Measurements from ENCODE around the gene CLSTN2. TPM values are rescaled to one million over a fixed set of nuclear protein-coding genes. Genes with fewer than 3 reads are reported as not detected.

CLSTN2 gene
- polyA plus RNA-seq, 12 donors, result 2.5 to 5.7 (median 3.4) TPM; not detected in 1

DNA sequence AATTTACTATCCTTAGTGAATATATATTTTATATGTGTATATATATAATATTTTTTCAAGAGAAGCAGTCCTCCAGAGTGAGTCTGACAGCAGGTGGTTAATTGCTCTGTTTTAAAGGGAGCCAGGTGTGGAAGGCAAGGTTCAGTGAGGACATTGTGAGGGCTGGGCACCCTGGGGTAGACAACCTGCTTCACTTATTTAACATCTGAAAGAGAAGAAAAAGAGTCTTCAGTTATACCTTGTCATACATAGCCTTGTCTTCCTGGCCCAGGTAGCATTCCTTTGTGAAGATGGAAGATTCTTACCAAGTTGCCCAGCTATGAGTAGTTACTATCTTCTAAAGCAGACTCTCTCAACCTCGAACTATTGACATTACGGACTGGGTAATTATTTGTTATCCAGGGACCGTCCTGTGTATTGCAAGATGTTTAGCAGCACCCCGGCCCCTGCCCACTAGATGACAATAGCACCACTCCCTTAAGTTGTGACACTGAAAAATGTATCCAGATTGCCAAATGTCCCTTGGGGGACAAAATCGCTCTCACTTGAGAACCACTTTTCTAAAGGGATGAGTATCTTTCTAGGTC lies 406.9 kb downstream of the CLSTN2 start:
- DNase-seq, result no peak

DNA sequence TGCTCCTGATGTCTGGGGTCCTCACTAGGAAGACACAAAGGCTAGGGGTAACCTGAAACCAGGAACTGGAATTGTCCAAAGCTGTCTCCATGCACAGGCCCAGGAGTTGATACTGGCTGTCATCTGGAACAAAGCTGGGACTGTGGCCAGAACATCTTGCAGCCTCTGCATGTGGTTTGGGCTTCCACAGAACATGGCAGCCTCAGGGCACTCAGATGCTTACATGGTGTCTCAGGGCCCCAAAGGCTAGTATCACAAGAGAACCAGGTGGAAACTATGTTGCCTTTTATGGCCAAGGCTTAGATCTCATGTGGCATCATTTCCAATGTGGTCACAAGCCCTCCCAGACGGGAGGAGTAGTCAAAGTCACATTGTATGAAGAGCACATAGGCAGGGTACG lies 407.7 kb downstream of the CLSTN2 start:
- no peak for DNase-seq

DNA sequence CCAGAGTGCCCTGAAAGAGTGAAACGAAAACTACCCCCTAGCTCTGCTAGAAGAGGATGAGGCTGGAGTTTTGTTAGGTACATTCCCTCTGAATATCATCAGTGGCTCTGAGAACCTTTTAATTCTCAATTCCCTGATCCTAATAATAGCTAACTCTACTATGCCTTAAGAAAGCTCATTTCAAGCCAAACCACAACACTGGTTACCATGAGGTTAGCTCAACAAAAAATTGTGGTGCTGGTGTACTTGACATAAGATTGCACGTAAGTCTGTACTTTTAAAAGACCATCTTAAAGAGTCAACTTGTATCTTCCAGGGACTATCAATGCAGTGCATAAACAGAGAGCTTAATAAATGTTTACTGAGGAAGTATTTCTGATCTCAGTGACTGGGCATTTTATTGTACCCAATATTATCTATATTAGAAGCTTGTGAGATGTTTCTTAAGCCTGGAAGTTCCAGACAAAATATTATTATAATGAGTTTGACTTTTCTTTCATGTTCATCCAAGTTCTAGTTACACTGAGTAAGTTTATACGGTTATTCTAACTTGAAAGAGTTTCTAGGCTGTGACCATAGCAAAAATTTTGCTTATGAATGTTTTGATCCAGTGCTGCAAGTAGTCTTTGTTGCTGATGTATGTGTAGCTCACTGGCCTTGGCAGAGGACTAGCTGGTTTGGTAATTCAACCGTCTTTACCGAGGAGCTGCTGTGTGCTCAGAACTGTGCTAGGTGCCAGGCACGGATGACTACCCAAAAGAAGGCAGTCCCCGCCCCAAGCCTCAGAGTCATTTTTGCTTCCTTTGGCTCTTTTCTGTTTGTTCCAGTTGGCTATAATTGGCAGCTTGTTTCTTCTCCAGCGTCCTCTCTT lies 408.5 kb downstream of the CLSTN2 start:
- DNase-seq, result no peak

DNA sequence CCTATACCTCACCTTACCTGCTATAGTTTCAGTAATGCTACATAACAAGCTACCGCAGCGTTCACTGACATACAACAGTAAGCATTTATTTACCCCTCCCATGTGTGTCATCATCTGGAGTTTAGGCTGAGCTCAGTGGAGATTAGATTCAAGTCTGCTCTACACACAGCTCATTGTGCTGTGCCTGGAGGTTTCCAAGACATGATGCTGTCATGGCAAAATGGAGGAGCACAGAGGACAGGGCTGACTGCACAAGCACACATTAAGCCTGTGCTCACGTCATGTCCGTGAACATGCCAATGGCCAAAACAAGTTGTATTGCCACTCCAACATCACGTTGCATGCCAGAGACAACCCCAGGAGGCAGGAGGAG lies 409.1 kb downstream of the CLSTN2 start:
- no peak for DNase-seq

DNA sequence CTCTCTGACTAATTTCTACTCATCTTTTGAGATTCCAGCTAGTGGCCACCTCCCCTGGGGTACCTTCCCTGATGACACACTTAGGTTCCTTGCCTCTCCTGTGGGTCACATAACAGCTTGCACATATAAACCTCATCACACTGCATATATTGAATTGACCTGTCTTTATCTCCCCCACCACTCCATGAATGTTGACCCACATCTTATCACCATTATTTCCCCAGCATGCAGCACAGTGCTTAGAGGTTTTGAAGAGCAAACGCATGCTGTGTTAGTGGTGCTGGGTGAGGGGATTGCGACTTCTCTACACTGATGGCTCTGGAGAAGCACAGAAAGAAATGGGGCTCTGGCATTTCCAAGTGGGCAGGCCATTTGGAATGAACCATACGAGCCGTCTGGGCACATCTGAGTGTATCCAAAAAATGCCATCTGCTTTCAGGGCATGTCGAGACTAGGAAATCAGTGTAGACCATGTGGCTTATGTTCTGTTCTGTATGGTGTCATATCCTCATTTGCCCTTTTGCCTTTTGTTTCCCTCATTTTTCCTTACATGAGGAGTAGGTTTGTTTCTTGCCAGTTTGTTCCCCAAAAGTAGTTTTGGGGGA lies 409.7 kb downstream of the CLSTN2 start:
- DNase-seq, result no peak

DNA sequence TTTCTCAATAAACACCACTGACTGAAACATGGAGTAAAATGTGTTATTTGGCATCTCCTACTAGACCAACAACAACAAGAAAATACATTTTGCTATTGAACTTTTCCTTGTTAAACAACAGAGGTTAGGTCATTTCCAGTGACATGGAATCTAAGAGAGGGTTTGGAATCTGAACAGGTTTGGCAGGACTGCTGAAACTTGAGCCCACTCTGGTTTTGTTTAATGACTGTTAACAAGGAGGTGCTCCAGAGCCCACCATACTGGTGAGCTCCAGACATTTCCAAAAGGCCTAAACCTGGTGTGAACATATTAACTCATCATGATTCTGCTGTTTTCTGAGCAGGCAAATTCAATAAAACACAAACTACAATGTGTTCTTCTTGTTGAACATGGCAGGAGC lies 412.2 kb downstream of the CLSTN2 start:
- DNase-seq, result no peak

DNA sequence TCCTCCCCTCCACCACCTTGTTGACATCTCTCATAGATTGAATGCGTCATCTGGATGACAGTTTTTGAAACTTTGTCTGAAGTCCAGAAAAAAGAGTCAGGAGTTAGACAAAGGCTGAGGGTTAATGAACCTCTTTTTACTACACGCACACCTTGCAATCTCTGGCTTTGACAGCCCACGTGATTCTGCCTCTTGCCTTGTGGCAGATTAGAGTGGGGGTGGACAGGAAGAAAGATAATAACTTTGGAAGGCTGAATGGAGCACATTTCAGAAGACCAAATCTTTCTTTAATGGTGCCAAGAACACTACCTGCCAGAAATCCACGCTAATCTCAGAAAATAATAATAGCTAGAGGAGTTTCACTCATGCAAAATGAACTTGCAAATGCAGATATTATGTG lies 415.0 kb downstream of the CLSTN2 start:
- DNase-seq, result no peak

DNA sequence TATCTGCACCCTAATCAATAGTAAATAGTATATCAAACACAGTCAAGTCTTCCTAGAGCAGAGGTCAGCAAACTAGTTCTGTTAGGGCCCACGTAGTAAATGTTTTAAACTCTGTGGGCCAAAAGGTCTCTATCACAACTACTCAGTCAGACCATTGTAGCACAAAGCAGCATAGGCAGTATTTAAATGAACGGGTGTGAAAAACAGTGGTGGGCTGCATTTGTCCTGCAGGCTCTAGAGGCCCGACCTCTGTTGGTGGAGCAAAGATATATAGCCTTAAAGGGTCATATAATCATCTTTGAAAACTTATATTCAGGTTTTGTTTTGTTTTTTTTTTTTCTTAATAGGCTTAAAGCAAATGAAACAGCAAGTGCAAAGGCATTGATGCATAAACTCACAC lies 416.5 kb downstream of the CLSTN2 start:
- no peak for DNase-seq

DNA sequence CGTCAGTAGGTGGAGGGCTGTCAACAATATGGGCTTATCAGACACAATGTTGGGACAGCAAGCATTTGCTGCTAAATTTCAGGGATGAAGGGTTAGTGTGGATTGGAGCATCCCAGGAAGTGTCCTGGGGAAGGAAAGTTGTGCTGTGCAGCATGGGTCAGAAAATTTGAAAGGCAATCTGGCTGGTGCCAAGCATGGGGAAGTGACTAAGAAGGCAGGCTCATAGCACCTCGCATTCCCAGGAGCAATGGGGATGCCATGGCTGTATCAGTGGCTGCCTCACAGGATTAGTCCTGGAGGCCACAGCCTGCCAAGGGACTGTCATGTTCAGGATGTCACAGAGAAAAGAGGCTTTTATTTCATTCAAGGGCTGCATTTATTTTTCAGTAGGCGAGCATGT lies 420.5 kb downstream of the CLSTN2 start:
- no peak for DNase-seq

DNA sequence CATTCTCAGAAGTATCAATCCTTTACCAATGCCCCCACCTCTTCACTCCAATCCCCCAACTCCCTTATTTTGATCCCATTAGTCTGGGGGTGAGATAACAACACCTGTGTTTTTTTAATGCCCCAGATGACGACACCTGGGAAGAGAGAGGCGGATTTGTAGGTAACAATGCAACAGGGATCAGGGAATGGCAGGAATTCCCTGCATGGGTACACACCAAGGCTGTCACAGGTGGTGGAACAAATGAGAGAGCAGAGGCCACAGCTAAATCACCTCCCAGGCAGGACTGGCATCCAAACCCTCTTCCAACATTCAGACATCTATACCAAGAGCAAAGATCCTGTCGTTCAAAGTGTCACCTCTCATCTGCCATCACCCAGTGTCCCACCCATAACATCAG lies 423.7 kb downstream of the CLSTN2 start:
- no peak for DNase-seq

DNA sequence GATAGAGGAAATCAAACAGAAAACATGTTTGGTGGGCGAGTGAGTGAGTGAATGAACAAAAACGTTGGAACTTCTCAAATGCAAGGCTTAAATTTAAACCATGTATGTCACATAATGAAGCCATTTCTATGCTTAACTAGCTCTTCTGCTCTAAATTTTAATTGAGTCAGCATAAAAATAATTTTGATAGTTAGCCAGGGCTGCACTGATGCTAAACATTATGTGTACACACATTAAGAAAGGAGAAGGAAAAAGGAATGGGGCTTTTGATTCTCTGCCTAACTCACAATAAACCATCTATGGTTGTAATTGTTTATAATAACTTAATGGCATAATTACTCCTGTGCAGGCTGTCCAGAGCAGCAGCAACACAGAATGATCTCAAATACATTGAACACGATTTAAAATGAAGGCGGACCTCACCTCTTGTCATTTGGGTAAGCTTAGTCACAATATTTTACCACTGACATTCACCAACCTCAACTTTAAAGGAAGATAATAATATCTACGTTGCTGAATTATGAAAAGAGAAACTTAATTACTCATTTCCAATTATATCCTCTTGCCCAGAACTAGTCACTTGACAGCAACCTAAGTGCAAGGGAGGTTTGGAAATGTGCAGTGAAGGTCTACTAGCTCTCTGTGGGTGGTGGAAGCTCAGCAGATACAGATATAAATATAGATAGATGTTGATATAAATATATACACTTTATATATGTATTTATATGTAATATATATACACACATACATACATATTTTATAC lies 424.4 kb downstream of the CLSTN2 start:
- DNase-seq, result no peak

DNA sequence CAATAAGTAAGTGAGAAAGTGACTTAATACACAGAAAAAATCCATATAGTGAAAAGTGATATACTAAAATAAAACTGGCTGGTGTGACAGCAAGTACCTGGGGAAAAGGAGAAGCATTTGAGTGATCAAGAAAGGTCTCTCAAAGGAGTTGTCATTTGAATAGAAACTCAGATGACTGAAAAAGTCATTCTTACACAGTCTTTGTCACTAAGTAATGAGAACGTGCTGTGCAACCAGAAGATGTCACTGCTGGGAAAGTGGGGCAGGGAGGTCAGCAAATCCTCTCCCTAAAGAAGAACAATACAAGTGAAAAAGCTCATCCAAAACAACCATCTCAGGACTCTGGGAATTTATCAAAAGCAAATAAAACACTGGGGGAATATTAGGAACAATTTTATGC lies 425.3 kb downstream of the CLSTN2 start:
- no peak for DNase-seq

DNA sequence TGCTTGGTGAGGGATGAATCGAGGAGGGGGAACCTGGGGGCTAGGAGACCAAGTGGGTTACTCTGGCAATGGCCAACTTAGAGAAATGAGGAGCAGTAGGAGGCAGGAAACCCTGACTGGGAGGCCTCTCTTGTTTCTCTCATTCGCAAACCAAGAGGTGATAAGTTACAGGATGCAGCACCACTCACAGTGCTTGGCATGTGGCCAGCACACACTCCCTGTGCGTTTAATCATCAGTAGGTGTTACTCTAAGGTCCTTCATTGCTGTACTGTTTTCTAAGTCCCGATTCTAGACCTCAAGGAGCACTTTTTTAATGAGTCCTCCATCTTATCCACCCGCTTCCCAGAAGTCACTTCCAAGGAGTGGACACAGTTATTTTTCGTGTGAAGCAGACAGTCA lies 428.8 kb downstream of the CLSTN2 start:
- DNase-seq, result no peak

DNA sequence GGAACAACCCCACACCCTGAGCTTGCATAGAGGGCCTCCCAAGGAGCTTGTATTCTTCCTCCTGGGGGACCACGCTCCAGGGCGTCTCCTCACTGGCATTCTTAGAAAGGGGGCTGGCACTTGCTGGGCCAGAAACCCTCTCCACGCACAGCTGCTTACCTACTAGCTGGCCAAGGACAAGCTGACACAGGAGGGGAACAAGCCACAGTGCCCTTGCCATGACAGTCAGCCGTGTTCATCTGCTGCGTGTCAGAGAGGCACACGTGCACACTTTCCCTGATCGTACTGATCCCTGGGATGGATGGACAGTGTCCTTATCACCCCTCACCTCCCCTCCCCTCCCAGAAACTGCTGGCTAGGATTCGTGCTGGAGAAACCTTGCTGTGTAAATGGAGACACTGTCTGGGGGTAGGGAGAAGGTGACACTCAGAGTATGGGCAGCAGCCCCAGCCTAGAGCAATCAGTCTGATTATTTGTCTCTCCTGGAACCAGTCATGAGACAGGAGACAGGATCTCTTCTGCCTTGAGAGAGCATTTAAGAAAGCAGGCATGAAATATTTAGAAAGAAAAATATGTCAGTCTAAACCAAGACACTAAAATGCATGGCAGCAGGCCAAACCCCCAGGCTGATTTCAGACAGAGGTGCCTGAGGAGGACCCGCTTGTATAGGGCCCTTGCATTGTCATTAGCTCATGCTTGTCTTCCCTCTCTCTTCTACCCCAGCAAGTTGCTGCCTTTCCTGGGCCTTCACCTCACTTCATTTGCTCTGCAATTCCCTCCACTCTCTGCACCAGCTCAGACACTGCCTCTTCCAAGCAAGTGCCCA lies 431.1 kb downstream of the CLSTN2 start:
- DNase-seq, result no peak

DNA sequence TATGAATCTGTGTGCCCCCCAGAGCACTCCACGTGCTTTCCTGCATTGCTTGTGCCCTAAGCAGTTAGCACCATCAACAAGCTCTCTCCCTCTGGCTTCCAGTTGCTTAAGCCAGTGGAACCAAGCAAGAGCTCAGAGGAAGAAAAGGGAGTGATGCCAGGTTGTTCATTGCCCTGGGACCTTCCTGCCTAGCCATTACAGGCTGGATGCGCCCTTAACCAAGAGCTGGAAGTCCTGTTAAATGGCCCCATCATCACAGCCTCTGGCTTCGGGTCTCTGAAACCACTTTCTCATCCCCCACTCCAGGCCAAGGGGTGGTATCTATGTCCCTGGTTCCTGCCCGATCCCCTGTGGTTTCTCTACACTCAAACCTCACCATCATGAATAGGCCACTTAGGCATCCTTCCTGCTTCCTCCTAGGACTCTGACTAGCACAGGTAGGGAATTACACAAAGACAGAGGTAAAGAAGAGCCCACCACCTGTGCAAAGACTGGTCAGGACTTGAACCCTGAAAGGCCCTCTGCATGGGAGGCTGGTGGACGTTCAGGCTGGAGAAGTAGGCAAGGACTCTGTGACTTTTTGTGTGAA lies 433.3 kb downstream of the CLSTN2 start:
- DNase-seq, result no peak

DNA sequence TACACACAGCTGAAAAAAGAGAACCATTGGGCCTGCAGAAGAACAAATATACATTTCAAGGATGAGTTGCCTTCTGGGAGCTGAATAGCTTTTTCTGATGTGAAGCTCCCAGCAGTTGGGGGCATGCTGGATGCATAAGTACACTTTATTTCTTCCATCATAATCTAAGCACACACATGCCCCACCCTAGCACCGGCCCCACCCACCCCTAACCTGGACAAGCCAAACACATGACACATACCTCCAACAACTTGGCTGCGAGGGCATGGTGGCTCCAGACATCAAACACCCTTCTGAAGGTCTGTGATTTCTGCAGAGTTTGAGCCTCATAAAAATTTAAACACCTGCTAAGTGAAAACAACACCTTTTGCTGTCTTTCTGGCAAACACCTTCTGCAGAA lies 435.7 kb downstream of the CLSTN2 start:
- no peak for DNase-seq

DNA sequence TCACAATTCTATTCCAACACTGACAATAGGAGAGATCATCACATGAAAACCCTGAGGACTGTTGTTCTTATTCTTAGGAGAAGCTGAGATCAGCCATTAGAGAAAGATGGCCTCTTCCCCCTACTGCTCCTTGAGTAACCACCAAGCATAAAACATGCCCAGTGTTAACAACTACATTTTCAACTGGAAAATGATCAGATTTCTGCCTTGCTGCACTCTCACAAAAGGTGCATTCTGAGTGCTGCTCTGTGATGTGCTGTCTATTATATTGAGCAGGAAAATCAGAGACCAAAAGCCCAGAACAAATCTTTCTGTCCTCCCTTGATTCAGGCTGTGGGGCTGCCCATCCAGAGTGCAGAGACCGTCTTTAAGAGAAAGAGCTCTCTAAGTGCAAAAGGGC lies 438.2 kb downstream of the CLSTN2 start:
- no peak for DNase-seq

DNA sequence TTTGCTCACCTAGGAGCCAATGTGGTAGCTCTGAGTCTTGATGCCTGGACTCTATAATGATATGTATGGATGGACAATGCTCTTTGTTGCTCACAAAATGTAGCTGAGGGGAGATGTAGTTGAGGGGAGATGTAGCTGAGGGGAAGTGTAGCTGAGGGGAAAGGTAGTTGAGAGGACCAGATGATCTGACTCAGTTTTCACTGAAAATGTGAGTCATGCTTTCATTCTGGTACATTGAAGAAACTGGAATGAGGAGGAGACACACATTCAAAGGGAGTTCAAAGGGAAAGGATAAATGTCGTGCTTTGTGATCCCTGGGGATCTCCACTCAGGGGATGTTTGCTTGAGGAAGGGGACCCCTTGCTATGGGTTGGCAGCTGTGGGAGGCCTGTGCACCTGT lies 440.0 kb downstream of the CLSTN2 start:
- no peak for DNase-seq

DNA sequence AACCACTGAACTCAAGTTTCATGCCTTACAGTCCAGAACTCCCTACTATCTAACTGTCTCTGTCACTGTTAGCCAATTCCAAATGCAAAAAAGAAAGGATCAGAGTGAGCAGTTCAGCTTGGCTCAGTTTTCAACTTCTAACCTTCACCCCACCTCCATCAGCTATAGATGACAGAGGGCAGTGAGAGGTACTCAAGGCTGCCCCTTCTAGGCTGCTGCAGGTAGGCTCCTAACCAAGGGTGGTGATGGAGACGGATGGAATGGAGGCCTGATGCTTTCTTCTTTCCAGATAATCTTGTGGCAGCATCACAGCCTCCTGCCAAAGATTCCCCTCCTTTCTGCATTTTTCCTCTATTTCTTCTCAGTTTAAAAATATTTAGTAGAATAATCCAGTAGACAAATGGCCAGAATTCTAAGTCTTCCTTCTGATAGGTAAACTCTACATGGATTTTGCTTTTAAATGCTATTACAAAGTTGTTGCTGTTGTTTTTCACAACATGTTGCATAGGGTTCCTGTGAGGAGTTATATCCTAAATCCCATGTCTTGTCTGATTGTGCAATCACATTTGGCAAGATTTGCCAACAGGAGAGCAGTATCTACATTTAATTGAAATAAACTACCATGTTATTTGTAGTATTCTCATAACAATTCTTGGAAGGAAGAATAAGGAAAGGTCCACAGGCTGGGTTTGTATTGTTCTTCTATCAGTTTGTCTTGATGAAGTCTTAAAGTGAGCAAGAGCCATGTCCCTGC lies 441.3 kb downstream of the CLSTN2 start:
- DNase-seq, result no peak

DNA sequence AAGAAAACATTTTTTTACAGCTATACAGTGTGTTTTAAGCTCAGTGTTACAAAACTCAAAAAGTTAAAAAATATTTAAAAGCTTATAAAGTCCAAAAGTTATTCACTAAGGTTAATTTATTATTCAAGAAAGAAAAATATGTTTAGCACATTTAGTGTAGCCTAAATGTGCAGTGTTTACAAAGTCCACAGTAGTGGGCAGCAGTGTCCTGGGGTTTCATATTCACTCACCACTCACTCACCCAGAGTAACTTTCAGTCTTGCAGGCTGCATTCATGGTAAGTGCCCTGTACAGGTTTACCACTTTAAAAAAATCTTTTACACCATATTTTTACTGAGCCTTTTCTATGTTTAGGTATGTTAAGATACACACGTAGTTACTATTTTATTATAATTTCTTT lies 442.7 kb downstream of the CLSTN2 start:
- no peak for DNase-seq

Measured in muscle of arm (tissue), 12 donors.